ENCODE results near the gene BCKDK. TPM values are rescaled to one million over a fixed set of nuclear protein-coding genes. Genes with fewer than 3 reads are reported as not detected.

BCKDK gene
- total RNA-seq, 1 donor = 28.1 TPM

GRCh38 chr16:31083981-31084380 lies 24.2 kb upstream of the BCKDK start:
- DNase-seq (ENCODE audit: low read depth) = no peak
- no peak overlapping the region for H3K4me3 ChIP-seq (ENCODE audit: low read depth, low read length)
- no peak for TF ChIP-seq CTCF (IDR thresholded peaks at IDR 0.05; ENCODE audit: insufficient read depth, low read depth, low read length)

GRCh38 chr16:31084584-31085302 lies 23.4 kb upstream of the BCKDK start:
- no peak for DNase-seq (ENCODE audit: low read depth)
- no peak overlapping the region for H3K4me3 ChIP-seq (ENCODE audit: low read depth, low read length)
- TF ChIP-seq CTCF (IDR thresholded peaks at IDR 0.05; ENCODE audit: insufficient read depth, low read depth, low read length) = no peak

- no peak for DNase-seq (ENCODE audit: low read depth)
- no peak overlapping the region for H3K4me3 ChIP-seq (ENCODE audit: low read depth, low read length)
- no peak for TF ChIP-seq CTCF (IDR thresholded peaks at IDR 0.05; ENCODE audit: insufficient read depth, low read depth, low read length)
Observed at GRCh38 chr16:31085411-31085810, 22.8 kb upstream of the BCKDK start.

GRCh38 chr16:31085873-31086628 lies 22.1 kb upstream of the BCKDK start:
- H3K4me3 ChIP-seq (ENCODE audit: low read depth, low read length) = no peak overlapping the region
- no peak for TF ChIP-seq CTCF (IDR thresholded peaks at IDR 0.05; ENCODE audit: insufficient read depth, low read depth, low read length)
- DNase-seq (ENCODE audit: low read depth) = no peak

GRCh38 chr16:31086629-31086906 lies 21.6 kb upstream of the BCKDK start:
- DNase-seq (ENCODE audit: low read depth) = no peak
- H3K4me3 ChIP-seq (ENCODE audit: low read depth, low read length) = no peak overlapping the region
- no peak for TF ChIP-seq CTCF (IDR thresholded peaks at IDR 0.05; ENCODE audit: insufficient read depth, low read depth, low read length)

- TF ChIP-seq CTCF (IDR thresholded peaks at IDR 0.05; ENCODE audit: insufficient read depth, low read depth, low read length) = no peak
- no peak overlapping the region for H3K4me3 ChIP-seq (ENCODE audit: low read depth, low read length)
- DNase-seq (ENCODE audit: low read depth) = no peak
Observed at GRCh38 chr16:31087481-31087880, 20.7 kb upstream of the BCKDK start.
